Measurements from ENCODE around the gene RNF115. TPM values are rescaled to one million over a fixed set of nuclear protein-coding genes. Genes with fewer than 3 reads are reported as not detected.
A peak's percentile ranks its signal among the peaks of the same experiment; 100 is the strongest.

The RNF115 gene
- total and polyA plus RNA-seq, 2 of the 13 experiments (the other 11 are each of a cell fraction or from before 2014, with no cell fraction given), result 6.0 to 10.1 TPM

GRCh38 chr1:145845514-145846161 is 21.7 kb upstream of the RNF115 start, which contains the start of gene NUDT17 (continued):
- TF ChIP-seq, protein P1, sequence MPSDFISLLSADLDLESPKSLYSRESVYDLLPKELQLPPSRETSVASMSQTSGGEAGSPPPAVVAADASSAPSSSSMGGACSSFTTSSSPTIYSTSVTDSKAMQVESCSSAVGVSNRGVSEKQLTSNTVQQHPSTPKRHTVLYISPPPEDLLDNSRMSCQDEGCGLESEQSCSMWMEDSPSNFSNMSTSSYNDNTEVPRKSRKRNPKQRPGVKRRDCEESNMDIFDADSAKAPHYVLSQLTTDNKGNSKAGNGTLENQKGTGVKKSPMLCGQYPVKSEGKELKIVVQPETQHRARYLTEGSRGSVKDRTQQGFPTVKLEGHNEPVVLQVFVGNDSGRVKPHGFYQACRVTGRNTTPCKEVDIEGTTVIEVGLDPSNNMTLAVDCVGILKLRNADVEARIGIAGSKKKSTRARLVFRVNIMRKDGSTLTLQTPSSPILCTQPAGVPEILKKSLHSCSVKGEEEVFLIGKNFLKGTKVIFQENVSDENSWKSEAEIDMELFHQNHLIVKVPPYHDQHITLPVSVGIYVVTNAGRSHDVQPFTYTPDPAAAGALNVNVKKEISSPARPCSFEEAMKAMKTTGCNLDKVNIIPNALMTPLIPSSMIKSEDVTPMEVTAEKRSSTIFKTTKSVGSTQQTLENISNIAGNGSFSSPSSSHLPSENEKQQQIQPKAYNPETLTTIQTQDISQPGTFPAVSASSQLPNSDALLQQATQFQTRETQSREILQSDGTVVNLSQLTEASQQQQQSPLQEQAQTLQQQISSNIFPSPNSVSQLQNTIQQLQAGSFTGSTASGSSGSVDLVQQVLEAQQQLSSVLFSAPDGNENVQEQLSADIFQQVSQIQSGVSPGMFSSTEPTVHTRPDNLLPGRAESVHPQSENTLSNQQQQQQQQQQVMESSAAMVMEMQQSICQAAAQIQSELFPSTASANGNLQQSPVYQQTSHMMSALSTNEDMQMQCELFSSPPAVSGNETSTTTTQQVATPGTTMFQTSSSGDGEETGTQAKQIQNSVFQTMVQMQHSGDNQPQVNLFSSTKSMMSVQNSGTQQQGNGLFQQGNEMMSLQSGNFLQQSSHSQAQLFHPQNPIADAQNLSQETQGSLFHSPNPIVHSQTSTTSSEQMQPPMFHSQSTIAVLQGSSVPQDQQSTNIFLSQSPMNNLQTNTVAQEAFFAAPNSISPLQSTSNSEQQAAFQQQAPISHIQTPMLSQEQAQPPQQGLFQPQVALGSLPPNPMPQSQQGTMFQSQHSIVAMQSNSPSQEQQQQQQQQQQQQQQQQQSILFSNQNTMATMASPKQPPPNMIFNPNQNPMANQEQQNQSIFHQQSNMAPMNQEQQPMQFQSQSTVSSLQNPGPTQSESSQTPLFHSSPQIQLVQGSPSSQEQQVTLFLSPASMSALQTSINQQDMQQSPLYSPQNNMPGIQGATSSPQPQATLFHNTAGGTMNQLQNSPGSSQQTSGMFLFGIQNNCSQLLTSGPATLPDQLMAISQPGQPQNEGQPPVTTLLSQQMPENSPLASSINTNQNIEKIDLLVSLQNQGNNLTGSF (CRISPR knock-in tag; IDR thresholded peaks at IDR 0.05), result peak; percentile 73; the same call in 1 of the 2 replicates
- TF ChIP-seq ATF4 (CRISPR knock-in tag; IDR thresholded peaks at IDR 0.05) (no peak), KAT8 (CRISPR knock-in tag; IDR thresholded peaks at IDR 0.05) (peak; percentile 61), YEATS2 (CRISPR knock-in tag; IDR thresholded peaks at IDR 0.05; ENCODE audit: borderline replicate concordance) (no peak; the same call in 1 of the 2 replicates), PLRG1 (conservative IDR thresholded peaks at IDR 0.05) (no peak), HNRNPH1 (optimal IDR thresholded peaks at IDR 0.05; ENCODE audit: low read depth, low read length) (no peak), ETV5 (CRISPR knock-in tag; IDR thresholded peaks at IDR 0.05; ENCODE audit: borderline replicate concordance) (peak; percentile 55; the same call in 1 of the 2 replicates), ARNT (IDR thresholded peaks at IDR 0.05) (no peak), ZNF234 (CRISPR knock-in tag; conservative IDR thresholded peaks at IDR 0.05) (no peak; the same call in 1 of the 2 replicates), ZNF431 (CRISPR knock-in tag; IDR thresholded peaks at IDR 0.05; ENCODE audit: borderline replicate concordance, low read depth) (no peak), MTA1 (CRISPR knock-in tag; IDR thresholded peaks at IDR 0.05; ENCODE audit: borderline replicate concordance) (peak; percentile 12; the same call in 1 of the 2 replicates), ZNF75D (CRISPR knock-in tag; IDR thresholded peaks at IDR 0.05; ENCODE audit: borderline replicate concordance) (no peak), MED1 (CRISPR knock-in tag; IDR thresholded peaks at IDR 0.05) (no peak), ZNF235 (CRISPR knock-in tag; IDR thresholded peaks at IDR 0.05; ENCODE audit: borderline replicate concordance) (no peak), ZFP90 (CRISPR knock-in tag; IDR thresholded peaks at IDR 0.05; ENCODE audit: borderline replicate concordance) (no peak; the same call in 1 of the 2 replicates), U2AF1 (optimal IDR thresholded peaks at IDR 0.05; ENCODE audit: low read depth, low read length) (no peak), NR2F1 (CRISPR knock-in tag; IDR thresholded peaks at IDR 0.05) (no peak), IRX3 (CRISPR knock-in tag; IDR thresholded peaks at IDR 0.05; ENCODE audit: borderline replicate concordance, low read depth) (no peak), FOSL2 (CRISPR knock-in tag; IDR thresholded peaks at IDR 0.05) (peak; percentile 17; the same call in 1 of the 2 replicates), ZMYM2 (CRISPR knock-in tag; IDR thresholded peaks at IDR 0.05) (no peak), MTA3 (CRISPR knock-in tag; IDR thresholded peaks at IDR 0.05) (no peak), RFXANK (CRISPR knock-in tag; IDR thresholded peaks at IDR 0.05) (no peak)
- TF ChIP-seq, protein P2, sequence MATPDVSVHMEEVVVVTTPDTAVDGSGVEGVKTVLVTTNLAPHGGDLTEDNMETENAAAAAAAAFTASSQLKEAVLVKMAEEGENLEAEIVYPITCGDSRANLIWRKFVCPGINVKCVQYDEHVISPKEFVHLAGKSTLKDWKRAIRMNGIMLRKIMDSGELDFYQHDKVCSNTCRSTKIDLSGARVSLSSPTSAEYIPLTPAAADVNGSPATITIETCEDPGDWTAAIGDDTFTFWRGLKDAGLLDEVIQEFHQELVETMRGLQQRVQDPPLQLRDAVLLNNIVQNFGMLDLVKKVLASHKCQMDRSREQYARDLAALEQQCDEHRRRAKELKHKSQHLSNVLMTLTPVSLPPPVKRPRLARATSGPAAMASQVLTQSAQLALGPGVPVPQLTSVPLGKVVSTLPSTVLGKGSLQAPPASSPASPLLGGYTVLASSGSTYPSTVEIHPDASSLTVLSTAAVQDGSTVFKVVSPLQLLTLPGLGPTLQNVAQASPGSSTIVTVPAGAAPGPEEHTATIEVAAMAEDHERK (CRISPR knock-in tag; IDR thresholded peaks at IDR 0.05; ENCODE audit: low read depth), result no peak

Data from HepG2 (cell line).